ENCODE results near the gene LHFPL6. TPM values are rescaled to one million over a fixed set of nuclear protein-coding genes. Genes with fewer than 3 reads are reported as not detected.
A peak's percentile ranks its signal among the peaks of the same experiment; 100 is the strongest.

Gene LHFPL6
- total RNA-seq, 4 donors from 2014 or later, result 3.7 to 40.4 (median 8.0) TPM

DNA sequence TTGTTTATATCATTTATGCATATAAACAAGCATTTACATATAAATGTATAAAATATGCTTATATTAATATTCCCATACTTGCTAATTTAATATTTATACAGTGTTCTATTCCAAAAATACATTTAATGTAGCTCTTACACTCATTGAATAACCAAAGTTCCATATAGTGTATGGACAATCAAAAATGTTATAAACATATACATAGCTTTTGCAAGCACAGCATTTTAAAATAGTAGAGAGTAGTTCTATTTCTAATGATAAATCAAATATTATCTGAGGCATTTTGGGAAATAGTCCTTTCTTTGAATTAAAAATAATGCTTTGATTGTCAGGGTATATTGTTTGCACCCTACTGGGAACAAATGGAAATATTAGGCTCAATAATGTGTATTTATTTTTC is 30.0 kb upstream of the LHFPL6 start:
- Histone ChIP-seq H3K4me1 (no peaks in the 10 kb centered on the region), H3K36me3 (no peaks in the 10 kb centered on the region), H3K4me3 (no peak overlapping the region), H3K27ac (no peak overlapping the region), H3K9me3 (peaks cover 0 to 5% (median 0%) of the 10 kb centered on the region in 3 donors), H3K27me3 (peaks cover 0 to 12% (median 0%) of the 10 kb centered on the region in 4 donors)
- no peak for TF ChIP-seq POLR2A (IDR thresholded peaks at IDR 0.05)
- TF ChIP-seq, protein P1, sequence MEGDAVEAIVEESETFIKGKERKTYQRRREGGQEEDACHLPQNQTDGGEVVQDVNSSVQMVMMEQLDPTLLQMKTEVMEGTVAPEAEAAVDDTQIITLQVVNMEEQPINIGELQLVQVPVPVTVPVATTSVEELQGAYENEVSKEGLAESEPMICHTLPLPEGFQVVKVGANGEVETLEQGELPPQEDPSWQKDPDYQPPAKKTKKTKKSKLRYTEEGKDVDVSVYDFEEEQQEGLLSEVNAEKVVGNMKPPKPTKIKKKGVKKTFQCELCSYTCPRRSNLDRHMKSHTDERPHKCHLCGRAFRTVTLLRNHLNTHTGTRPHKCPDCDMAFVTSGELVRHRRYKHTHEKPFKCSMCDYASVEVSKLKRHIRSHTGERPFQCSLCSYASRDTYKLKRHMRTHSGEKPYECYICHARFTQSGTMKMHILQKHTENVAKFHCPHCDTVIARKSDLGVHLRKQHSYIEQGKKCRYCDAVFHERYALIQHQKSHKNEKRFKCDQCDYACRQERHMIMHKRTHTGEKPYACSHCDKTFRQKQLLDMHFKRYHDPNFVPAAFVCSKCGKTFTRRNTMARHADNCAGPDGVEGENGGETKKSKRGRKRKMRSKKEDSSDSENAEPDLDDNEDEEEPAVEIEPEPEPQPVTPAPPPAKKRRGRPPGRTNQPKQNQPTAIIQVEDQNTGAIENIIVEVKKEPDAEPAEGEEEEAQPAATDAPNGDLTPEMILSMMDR (IDR thresholded peaks at IDR 0.05), result no peak
- intact Hi-C loops (cut with DNase I), result no loop called here
- DNase-seq, result no peak

DNA sequence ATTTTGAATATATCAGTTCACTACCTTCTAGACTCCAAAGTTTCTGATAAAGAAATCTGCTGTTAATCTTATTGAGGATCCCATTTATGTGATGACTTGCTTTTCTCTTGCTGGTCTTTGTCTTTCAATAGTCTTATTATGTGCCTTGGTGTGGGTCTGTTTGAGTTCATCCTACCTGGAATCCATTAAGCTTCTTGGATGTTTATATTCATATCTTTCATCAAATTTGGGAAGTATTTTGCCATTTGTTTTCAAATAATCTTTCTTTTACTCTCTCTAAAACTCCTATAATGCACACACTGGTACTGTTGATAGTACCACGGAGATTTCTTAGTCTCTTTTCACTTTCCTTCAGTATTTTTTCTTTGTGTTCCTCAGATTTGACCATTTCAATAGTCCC is 28.3 kb upstream of the LHFPL6 start:
- 75 to 79% methylated on average over 1 of the region's 1 CpG for WGBS, 2 donors
- DNase-seq, result no peak
- Histone ChIP-seq H3K27ac (no peak overlapping the region), H3K36me3 (no peaks in the 10 kb centered on the region), H3K4me3 (no peak overlapping the region), H3K4me1 (no peaks in the 10 kb centered on the region), H3K9me3 (peaks cover 0 to 5% (median 0%) of the 10 kb centered on the region in 3 donors), H3K27me3 (peaks cover 0 to 7% (median 0%) of the 10 kb centered on the region in 4 donors)
- intact Hi-C loops (cut with DNase I), result no loop called here
- TF ChIP-seq, protein P1 (IDR thresholded peaks at IDR 0.05), result no peak

DNA sequence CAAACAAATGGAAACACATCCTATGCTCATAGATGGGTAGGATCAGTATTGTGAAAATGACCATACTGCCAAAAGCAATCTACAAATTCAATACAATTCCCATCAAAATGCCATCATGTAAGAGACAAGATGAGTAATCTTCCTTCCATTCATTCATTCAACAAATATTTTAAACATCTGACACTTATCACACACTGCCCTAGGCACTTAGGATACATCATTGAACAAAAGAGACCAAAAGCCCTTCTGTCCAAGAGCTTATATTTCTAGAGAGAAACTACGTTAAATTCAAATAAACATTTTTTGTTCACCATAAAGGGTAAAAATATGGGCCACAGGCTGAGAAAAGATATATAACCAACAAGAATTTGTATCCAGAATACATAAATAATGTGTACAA is 20.5 kb upstream of the LHFPL6 start:
- 78 to 83% methylated on average over 1 of the region's 1 CpG for WGBS, 2 donors

GRCh38 chr13:39618561-39618960 is 15.6 kb upstream of the LHFPL6 start:
- Histone ChIP-seq H3K4me3 (no peak overlapping the region), H3K27me3 (no peaks in the 10 kb centered on the region), H3K27ac (no peak overlapping the region), H3K9me3 (no peaks in the 10 kb centered on the region), H3K36me3 (no peaks in the 10 kb centered on the region), H3K4me1 (peaks cover 0 to 5% (median 0%) of the 10 kb centered on the region in 3 donors)
- TF ChIP-seq POLR2A (IDR thresholded peaks at IDR 0.05), result no peak
- TF ChIP-seq, protein P1 (IDR thresholded peaks at IDR 0.05), result no peak
- no peak for DNase-seq
- intact Hi-C loops (cut with DNase I), result loop anchor here (10.0 kb wide), 1 partner anchor 354 kb away; no protein-coding TSS in a partner anchor
- WGBS, 2 donors, result 67 to 92% methylated on average over 1 of the region's 1 CpG

More for the DNA sequence above, 20.5 kb upstream of the LHFPL6 start:
- TF ChIP-seq, protein P1 (IDR thresholded peaks at IDR 0.05), result no peak
- no peak for TF ChIP-seq POLR2A (IDR thresholded peaks at IDR 0.05)
- Histone ChIP-seq H3K27me3 (no peaks in the 10 kb centered on the region), H3K27ac (no peak overlapping the region), H3K9me3 (no peaks in the 10 kb centered on the region), H3K36me3 (no peaks in the 10 kb centered on the region), H3K4me1 (no peaks in the 10 kb centered on the region), H3K4me3 (no peak overlapping the region)
- intact Hi-C loops (cut with DNase I), result no loop called here
- DNase-seq, result no peak

GRCh38 chr13:39616087-39616694 is 13.2 kb upstream of the LHFPL6 start:
- 16 to 17% methylated on average over 10 of the region's 10 CpGs for WGBS, 2 donors

More at GRCh38 chr13:39616087-39616694, 13.2 kb upstream of the LHFPL6 start:
- Histone ChIP-seq H3K27ac (no peak overlapping the region), H3K36me3 (no peaks in the 10 kb centered on the region), H3K27me3 (no peaks in the 10 kb centered on the region), H3K9me3 (no peaks in the 10 kb centered on the region), H3K4me3 (no peak overlapping the region), H3K4me1 (peaks cover 0 to 5% (median 0%) of the 10 kb centered on the region in 3 donors)
- intact Hi-C loops (cut with DNase I), result loop anchor here (10.0 kb wide), 1 partner anchor 351 kb away; no protein-coding TSS in a partner anchor
- DNase-seq, result no peak
- TF ChIP-seq POLR2A (IDR thresholded peaks at IDR 0.05), result no peak
- TF ChIP-seq, protein P1 (IDR thresholded peaks at IDR 0.05), result peak; percentile 51 to 81 (median 70)

Data from esophagus squamous epithelium (tissue), 5 donors.